ENCODE measurements around the gene IDUA. TPM values are rescaled to one million over a fixed set of nuclear protein-coding genes. Genes with fewer than 3 reads are reported as not detected.

IDUA gene
- total and polyA plus RNA-seq, 7 experiments from 2014 or later = 8.3 to 72.4 (median 62.9) TPM

DNA sequence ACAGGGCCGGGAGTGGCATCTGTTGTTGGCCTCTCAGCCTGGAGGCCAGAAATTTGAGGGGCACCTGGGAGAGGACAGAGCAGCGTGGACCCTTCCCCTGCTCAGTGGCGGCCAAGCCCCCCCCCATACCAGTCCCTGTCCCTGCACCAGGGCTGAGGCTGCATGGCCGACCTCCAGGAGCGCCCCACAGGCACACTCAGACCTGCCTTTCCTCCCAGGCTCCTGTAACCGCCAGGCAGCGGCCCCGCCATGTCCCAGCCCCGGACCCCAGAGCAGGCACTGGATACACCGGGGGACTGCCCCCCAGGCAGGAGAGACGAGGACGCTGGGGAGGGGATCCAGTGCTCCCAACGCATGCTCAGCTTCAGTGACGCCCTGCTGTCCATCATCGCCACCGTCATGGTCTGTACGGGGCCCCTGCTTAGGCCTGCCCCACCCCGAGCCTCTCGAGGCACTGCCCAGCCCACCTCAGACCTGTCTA lies 39.3 kb upstream of the IDUA start:
- H3K27ac Mint-ChIP-seq = no peak overlapping the region
- ChIA-PET POLR2A (no interaction called here), CTCF (no interaction called here)
- intact Hi-C loops (cut with micrococcal nuclease) = no loop called here
- Histone ChIP-seq H3K27ac (ENCODE audit: low read depth, low read length) (no peak overlapping the region), H3K27me3 (ENCODE audit: control insufficient read depth in 2 of 2, insufficient read depth in 2 of 2, low read length in 2 of 2) (no peaks in the 10 kb centered on the region), H3K4me3 (ENCODE audit: low read length) (no peak overlapping the region), H3K36me3 (ENCODE audit: control insufficient read depth in 2 of 3, insufficient read depth in 3 of 3, low read length in 3 of 3) (peaks cover 0 to 9% (median 0%) of the 10 kb centered on the region in 3 experiments), H3K4me1 (ENCODE audit: control insufficient read depth in 2 of 2, insufficient read depth in 2 of 2, low read length in 2 of 2) (no peaks in the 10 kb centered on the region), H3K9me3 (ENCODE audit: control insufficient read depth in 2 of 3, low read length in 3 of 3) (no peaks in the 10 kb centered on the region)
- H3K4me3 Mint-ChIP-seq = no peak overlapping the region
- H3K27me3 Mint-ChIP-seq = no peaks in the 10 kb centered on the region
- H3K4me1 Mint-ChIP-seq = peaks cover 0 to 16% (median 7%) of the 10 kb centered on the region in 7 donors
- ATAC-seq = peak; percentile 9
- DNase-seq = no peak
- H3K36me3 Mint-ChIP-seq = peaks cover 0 to 12% (median 0%) of the 10 kb centered on the region in 5 donors
- peaks cover 0 to 4% (median 0%) of the 10 kb centered on the region in 11 donors for H3K9me3 Mint-ChIP-seq

DNA sequence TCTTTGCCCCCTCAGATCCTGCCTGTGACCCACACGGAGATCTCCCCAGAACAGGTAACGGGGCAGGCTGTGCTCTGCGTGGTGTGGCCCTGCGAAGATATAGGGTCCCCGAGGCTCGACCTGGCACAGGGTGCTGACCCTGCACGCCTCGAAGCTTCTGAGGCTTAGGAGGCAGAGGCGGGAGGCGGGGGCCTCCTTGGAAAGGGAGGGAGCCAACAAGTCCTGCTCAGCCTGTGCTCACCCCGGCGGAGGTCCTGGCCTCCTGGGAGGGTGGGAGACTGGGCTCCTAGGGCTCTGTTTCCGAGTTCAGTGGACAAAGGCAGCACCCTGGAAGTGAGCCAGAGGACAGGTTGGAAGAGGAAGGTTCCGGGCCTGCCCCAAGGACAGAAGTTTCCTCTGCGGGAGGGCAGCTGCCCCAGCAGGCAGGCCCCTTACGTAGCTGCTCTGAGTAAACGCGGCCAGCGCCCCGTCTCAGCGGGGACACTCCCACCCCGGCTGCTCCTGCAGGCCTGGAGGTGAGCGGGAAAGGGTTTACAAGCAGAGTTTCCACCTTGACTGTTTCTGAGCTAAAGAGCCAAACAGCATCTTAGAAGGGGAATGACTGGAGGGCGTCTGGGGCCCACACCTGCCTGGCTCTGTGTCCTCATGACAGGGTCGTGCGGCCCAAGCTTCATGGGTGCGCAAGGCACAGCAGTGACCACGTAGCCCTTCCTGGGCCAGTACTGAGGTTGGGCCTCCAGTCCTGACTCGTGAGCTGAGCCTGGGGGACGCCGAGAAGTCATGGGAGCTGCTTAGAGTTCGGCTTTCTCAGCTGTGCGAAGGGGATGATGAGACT lies 38.5 kb upstream of the IDUA start:
- no peaks in the 10 kb centered on the region for H3K27me3 ChIP-seq (ENCODE audit: control insufficient read depth in 2 of 2, insufficient read depth in 2 of 2, low read length in 2 of 2)
- Mint-ChIP-seq H3K27me3 (no peaks in the 10 kb centered on the region), H3K4me1 (peaks cover 0 to 16% (median 7%) of the 10 kb centered on the region in 7 donors), H3K9me3 (peaks cover 0 to 4% (median 0%) of the 10 kb centered on the region in 11 donors), H3K36me3 (peaks cover 0 to 15% (median 0%) of the 10 kb centered on the region in 5 donors), H3K4me3 (no peak overlapping the region), H3K27ac (no peak overlapping the region)
- H3K9me3 ChIP-seq (ENCODE audit: control insufficient read depth in 2 of 3, low read length in 3 of 3) = no peaks in the 10 kb centered on the region
- CTCF ChIA-PET = no interaction called here
- no peak for DNase-seq
- no peak overlapping the region for H3K4me3 ChIP-seq (ENCODE audit: low read length)
- no peaks in the 10 kb centered on the region for H3K4me1 ChIP-seq (ENCODE audit: control insufficient read depth in 2 of 2, insufficient read depth in 2 of 2, low read length in 2 of 2)
- no peak for ATAC-seq
- POLR2A ChIA-PET = interaction anchor here (0.9 to 1.5 kb wide), 2 partner anchors 15 to 16 kb away, joined by 3 to 5 read pairs; partner anchors contain the start of genes GAK and TMEM175
- H3K27ac ChIP-seq (ENCODE audit: low read depth, low read length) = no peak overlapping the region
- H3K36me3 ChIP-seq (ENCODE audit: control insufficient read depth in 2 of 3, insufficient read depth in 3 of 3, low read length in 3 of 3) = peaks cover 0 to 16% (median 0%) of the 10 kb centered on the region in 3 experiments
- intact Hi-C loops (cut with micrococcal nuclease) = no loop called here

DNA sequence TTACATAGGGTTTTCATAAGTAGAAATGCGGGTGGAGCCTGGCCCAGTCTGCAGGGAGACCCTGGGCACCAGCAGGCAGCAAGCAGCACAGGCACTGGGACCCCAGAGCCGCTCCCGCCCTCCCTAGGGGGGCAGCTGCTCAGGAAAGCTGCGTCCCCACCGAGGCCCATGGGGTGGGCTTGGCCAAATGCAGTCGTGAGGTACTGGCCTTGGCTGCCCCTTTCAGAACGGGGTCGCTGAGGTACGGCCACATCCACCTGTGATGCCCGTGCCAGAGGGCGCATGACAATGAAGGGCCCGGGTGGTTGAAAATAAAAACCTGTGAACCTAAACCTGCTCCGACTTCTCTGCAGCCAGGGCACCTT lies 37.9 kb upstream of the IDUA start:
- Histone ChIP-seq H3K36me3 (ENCODE audit: control insufficient read depth in 2 of 3, insufficient read depth in 3 of 3, low read length in 3 of 3) (peaks cover 0 to 17% (median 0%) of the 10 kb centered on the region in 3 experiments), H3K4me1 (ENCODE audit: control insufficient read depth in 2 of 2, insufficient read depth in 2 of 2, low read length in 2 of 2) (no peaks in the 10 kb centered on the region), H3K9me3 (ENCODE audit: control insufficient read depth in 2 of 3, low read length in 3 of 3) (no peaks in the 10 kb centered on the region), H3K27me3 (ENCODE audit: control insufficient read depth in 2 of 2, insufficient read depth in 2 of 2, low read length in 2 of 2) (no peaks in the 10 kb centered on the region), H3K4me3 (ENCODE audit: low read length) (no peak overlapping the region), H3K27ac (ENCODE audit: low read depth, low read length) (no peak overlapping the region)
- intact Hi-C loops (cut with micrococcal nuclease) = no loop called here
- no peaks in the 10 kb centered on the region for H3K27me3 Mint-ChIP-seq
- H3K36me3 Mint-ChIP-seq = peaks cover 0 to 18% (median 0%) of the 10 kb centered on the region in 5 donors
- H3K4me3 Mint-ChIP-seq = no peak overlapping the region
- H3K4me1 Mint-ChIP-seq = peaks cover 0 to 14% (median 7%) of the 10 kb centered on the region in 7 donors
- peaks cover 0 to 4% (median 0%) of the 10 kb centered on the region in 11 donors for H3K9me3 Mint-ChIP-seq
- DNase-seq (no peak), ATAC-seq (no peak)
- H3K27ac Mint-ChIP-seq = no peak overlapping the region
- CTCF ChIA-PET = no interaction called here
- POLR2A ChIA-PET = interaction anchor here (0.9 to 1.5 kb wide), 2 partner anchors 15 to 17 kb away, joined by 3 to 5 read pairs; partner anchors contain the start of genes GAK and TMEM175

DNA sequence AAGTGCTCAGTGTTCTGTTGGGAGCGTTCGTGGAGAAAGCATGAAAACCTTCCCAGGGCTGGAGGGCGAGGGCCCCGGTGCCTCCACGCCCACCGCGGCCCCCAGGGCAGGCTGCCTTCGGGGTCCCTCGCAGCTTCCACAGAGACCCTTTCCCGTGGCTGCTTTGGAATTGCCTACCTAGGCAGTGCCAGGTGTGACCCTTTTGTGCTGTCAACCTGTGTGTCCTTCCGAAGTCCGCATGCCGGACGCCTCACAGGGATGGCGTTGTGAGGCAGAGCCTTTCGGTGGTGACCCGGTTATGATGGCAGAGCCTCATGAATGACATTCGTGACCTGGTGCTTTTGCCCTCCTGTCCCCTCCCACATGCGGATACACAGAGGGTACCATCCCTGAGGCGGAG lies 37.2 kb upstream of the IDUA start:
- Histone ChIP-seq H3K9me3 (ENCODE audit: control insufficient read depth in 2 of 3, low read length in 3 of 3) (no peaks in the 10 kb centered on the region), H3K27me3 (ENCODE audit: control insufficient read depth in 2 of 2, insufficient read depth in 2 of 2, low read length in 2 of 2) (no peaks in the 10 kb centered on the region), H3K27ac (ENCODE audit: low read depth, low read length) (no peak overlapping the region), H3K4me1 (ENCODE audit: control insufficient read depth in 2 of 2, insufficient read depth in 2 of 2, low read length in 2 of 2) (no peaks in the 10 kb centered on the region), H3K4me3 (ENCODE audit: low read length) (no peak overlapping the region), H3K36me3 (ENCODE audit: control insufficient read depth in 2 of 3, insufficient read depth in 3 of 3, low read length in 3 of 3) (peaks cover 0 to 17% (median 0%) of the 10 kb centered on the region in 3 experiments)
- Mint-ChIP-seq H3K4me3 (no peak overlapping the region), H3K9me3 (peaks cover 0 to 4% (median 0%) of the 10 kb centered on the region in 11 donors), H3K27ac (no peak overlapping the region), H3K27me3 (no peaks in the 10 kb centered on the region), H3K4me1 (peaks cover 0 to 14% (median 7%) of the 10 kb centered on the region in 7 donors), H3K36me3 (peaks cover 0 to 22% (median 3%) of the 10 kb centered on the region in 5 donors)
- ChIA-PET CTCF (no interaction called here), POLR2A (interaction anchor here (1.5 kb wide), 1 partner anchor 17 kb away, joined by 5 read pairs; the partner anchor contains the start of genes GAK and TMEM175)
- DNase-seq = no peak
- ATAC-seq = no peak
- intact Hi-C loops (cut with micrococcal nuclease) = no loop called here

DNA sequence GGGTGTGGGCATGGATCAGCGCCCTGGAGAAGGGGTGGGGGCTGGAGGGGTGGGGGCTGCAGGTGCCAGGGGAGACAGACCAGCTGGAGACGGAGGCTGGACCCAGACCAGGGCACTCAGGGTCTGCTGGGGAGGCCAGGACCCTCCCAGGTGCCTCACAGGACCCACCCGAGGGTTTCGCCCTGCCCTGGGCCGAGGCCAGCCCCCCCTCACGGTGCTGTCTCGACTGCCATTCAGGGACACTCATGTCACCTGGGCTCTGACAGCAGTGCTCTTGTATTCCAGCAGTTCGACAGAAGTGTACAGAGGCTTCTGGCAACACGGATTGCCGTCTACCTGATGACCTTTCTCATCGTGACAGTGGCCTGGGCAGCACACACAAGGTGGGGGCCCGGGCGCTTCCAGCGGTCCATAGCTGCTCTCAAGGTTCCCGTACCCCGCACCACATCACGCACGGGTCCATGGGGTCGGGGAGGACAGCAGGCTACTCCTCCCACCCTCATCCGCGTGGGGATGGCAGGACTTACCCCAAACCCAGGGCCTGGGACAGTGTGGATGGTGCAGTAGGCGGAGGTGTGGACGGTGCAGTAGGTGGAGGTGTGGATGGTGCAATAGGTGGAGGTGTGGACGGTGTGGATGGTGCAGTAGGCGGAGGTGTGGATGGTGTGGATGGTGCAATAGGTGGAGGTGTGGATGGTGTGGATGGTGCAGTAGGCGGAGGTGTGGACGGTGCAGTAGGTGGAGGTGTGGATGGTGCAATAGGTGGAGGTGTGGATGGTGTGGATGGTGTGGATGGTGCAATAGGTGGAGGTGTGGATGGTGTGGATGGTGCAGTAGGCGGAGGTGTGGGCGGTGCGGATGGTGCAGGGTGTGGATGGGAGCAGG lies 36.5 kb upstream of the IDUA start:
- Histone ChIP-seq H3K4me3 (ENCODE audit: low read length) (no peak overlapping the region), H3K9me3 (ENCODE audit: control insufficient read depth in 2 of 3, low read length in 3 of 3) (no peaks in the 10 kb centered on the region), H3K36me3 (ENCODE audit: control insufficient read depth in 2 of 3, insufficient read depth in 3 of 3, low read length in 3 of 3) (peaks cover 0 to 19% (median 0%) of the 10 kb centered on the region in 3 experiments), H3K4me1 (ENCODE audit: control insufficient read depth in 2 of 2, insufficient read depth in 2 of 2, low read length in 2 of 2) (no peaks in the 10 kb centered on the region), H3K27ac (ENCODE audit: low read depth, low read length) (no peak overlapping the region), H3K27me3 (ENCODE audit: control insufficient read depth in 2 of 2, insufficient read depth in 2 of 2, low read length in 2 of 2) (no peaks in the 10 kb centered on the region)
- H3K4me3 Mint-ChIP-seq = no peak overlapping the region
- DNase-seq (no peak), ATAC-seq (no peak)
- H3K9me3 Mint-ChIP-seq = peaks cover 0 to 2% (median 0%) of the 10 kb centered on the region in 11 donors
- CTCF ChIA-PET = no interaction called here
- peaks cover 0 to 24% (median 3%) of the 10 kb centered on the region in 5 donors for H3K36me3 Mint-ChIP-seq
- intact Hi-C loops (cut with micrococcal nuclease) = no loop called here
- H3K27me3 Mint-ChIP-seq = no peaks in the 10 kb centered on the region
- POLR2A ChIA-PET = no interaction called here
- no peak overlapping the region for H3K27ac Mint-ChIP-seq
- peaks cover 0 to 11% (median 5%) of the 10 kb centered on the region in 7 donors for H3K4me1 Mint-ChIP-seq

DNA sequence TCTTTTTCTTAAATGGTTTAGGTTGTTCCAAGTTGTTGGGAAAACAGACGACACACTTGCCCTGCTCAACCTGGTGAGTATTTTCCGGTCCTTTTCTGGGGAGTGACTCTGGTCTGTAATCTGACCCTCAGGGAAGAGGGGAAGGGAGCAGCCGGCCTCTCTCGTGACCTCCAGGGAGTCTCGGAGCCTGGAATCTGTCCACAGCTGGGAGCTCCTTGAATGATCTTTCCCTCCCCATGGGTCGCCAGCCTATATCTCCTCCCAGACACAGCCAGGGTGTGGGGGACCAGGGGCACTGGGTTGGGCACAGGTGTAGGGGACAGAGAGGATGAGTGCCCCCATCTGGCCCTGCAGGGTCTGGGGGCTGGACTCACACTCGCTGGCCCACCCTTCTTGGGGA lies 35.7 kb upstream of the IDUA start:
- no peaks in the 10 kb centered on the region for H3K9me3 ChIP-seq (ENCODE audit: control insufficient read depth in 2 of 3, low read length in 3 of 3)
- Mint-ChIP-seq H3K4me1 (peaks cover 0 to 4% (median 0%) of the 10 kb centered on the region in 7 donors), H3K27ac (no peak overlapping the region), H3K27me3 (no peaks in the 10 kb centered on the region), H3K4me3 (no peak overlapping the region), H3K9me3 (peaks cover 0 to 2% (median 0%) of the 10 kb centered on the region in 11 donors), H3K36me3 (peaks cover 0 to 21% (median 3%) of the 10 kb centered on the region in 5 donors)
- CTCF ChIA-PET = no interaction called here
- peaks cover 0 to 24% (median 0%) of the 10 kb centered on the region in 3 experiments for H3K36me3 ChIP-seq (ENCODE audit: control insufficient read depth in 2 of 3, insufficient read depth in 3 of 3, low read length in 3 of 3)
- no peak overlapping the region for H3K27ac ChIP-seq (ENCODE audit: low read depth, low read length)
- H3K4me3 ChIP-seq (ENCODE audit: low read length) = no peak overlapping the region
- ATAC-seq = no peak
- H3K27me3 ChIP-seq (ENCODE audit: control insufficient read depth in 2 of 2, insufficient read depth in 2 of 2, low read length in 2 of 2) = no peaks in the 10 kb centered on the region
- no peaks in the 10 kb centered on the region for H3K4me1 ChIP-seq (ENCODE audit: control insufficient read depth in 2 of 2, insufficient read depth in 2 of 2, low read length in 2 of 2)
- no peak for DNase-seq
- intact Hi-C loops (cut with micrococcal nuclease) = no loop called here
- POLR2A ChIA-PET = no interaction called here

All from naive thymus-derived CD4-positive, alpha-beta T cell (primary cell).